HCT116 (cell line): Measurements from ENCODE around the gene WNK2. TPM values are rescaled to one million over a fixed set of nuclear protein-coding genes. Genes with fewer than 3 reads are reported as not detected.
"Not testable (repeated sequence)": the region's sequence is repeated elsewhere in the genome, so short reads cannot be mapped to it uniquely, and the experiment has no call there.

ENCODE experiments used
- ATAC-seq: fragments of 200-7000 bp; cut with Tn5 transposase; 2 replicates; pipeline ENCODE4 v1.9.1; 2020; ENCODE audit warnings: mild to moderate bottlenecking, moderate library complexity
- BruUV-seq: library from RNA; stranded (reverse); fragments of 400-500 nt; replicated peaks from 2 replicates; lab custom pipeline; 2021; lab: Mats Ljungman, UMichigan
- CTCF ChIA-PET: fragments of 300-600 bp; sonication (Branson Sonifier 250); formaldehyde crosslinking; loops from one replicate; lab custom pipeline; 2021; ENCODE audit warnings: antibody characterized with exemption; lab: Charles Lee
- POLR2A ChIA-PET: fragments of 300-600, 350-600 bp; sonication (Branson Sonifier 250); formaldehyde crosslinking; loops from one replicate; lab custom pipeline; 2021; ENCODE audit warnings: antibody characterized with exemption; lab: Charles Lee
- RAD21 ChIA-PET, 2 experiments: fragments of 300-600 bp; sonication (Branson Sonifier 250); formaldehyde crosslinking; loops; one replicate each; lab custom pipeline; 2023; ENCODE audit warnings: low total read pairs in 2 of 2; ENCODE audit not compliant: uncharacterized antibody in 2 of 2, unreplicated experiment in 2 of 2, low non-redundant PET in 1 of 2; lab: Charles Lee
- DNase-seq: peaks from one replicate; pipeline ENCODE4 v3.0.0-alpha.2; 2010; ENCODE audit warnings: low read depth, low spot score
- H2AFZ ChIP-seq: fragments of 200-600 bp; shearing (Covaris generic), sonication (generic); 2 replicates; pipeline ENCODE4 v1.6.1; 2017; ENCODE audit warnings: low read depth, mixed run types, mixed read lengths, antibody characterized with exemption, low read length; ENCODE audit not compliant: poor library complexity, severe bottlenecking
- H3K27ac ChIP-seq: 2 replicates; pipeline ENCODE4 v1.5.1; 2012; ENCODE audit warnings: low read depth, low read length
- H3K27me3 ChIP-seq: fragments of 200-600 bp; sonication (generic); 2 replicates; pipeline ENCODE4 v1.6.1; 2016; ENCODE audit warnings: mixed run types, low read length, mixed read lengths; ENCODE audit not compliant: insufficient read depth
- H3K36me3 ChIP-seq, 2 experiments: fragments of 200-500 bp in 1 of 2; fragments of 200-600 bp in 1 of 2; sonication (Bioruptor generic) in 1 of 2; sonication (generic) in 1 of 2; 2 replicates each; pipeline versions ENCODE4 v1.5.1 to v1.6.1; 2014 to 2016; ENCODE audit warnings: low read length in 2 of 2, inconsistent platforms in 1 of 2, mixed read lengths in 1 of 2, mixed run types in 1 of 2; ENCODE audit not compliant: insufficient read depth in 2 of 2, control insufficient read depth in 1 of 2
- H3K4me1 ChIP-seq, 2 experiments: fragments of 200-600 bp in 1 of 2; sonication (generic) in 1 of 2; 2 replicates each; pipeline versions ENCODE4 v1.5.1 to v1.6.1; 2012 to 2017; ENCODE audit warnings: low read length in 2 of 2, inconsistent platforms in 1 of 2, mild to moderate bottlenecking in 1 of 2, mixed read lengths in 1 of 2, mixed run types in 1 of 2, moderate library complexity in 1 of 2; ENCODE audit not compliant: insufficient read depth in 2 of 2, control insufficient read depth in 1 of 2
- H3K4me2 ChIP-seq: fragments of 200-600 bp; sonication (generic); 2 replicates; pipeline ENCODE4 v1.6.1; 2017; ENCODE audit warnings: mixed run types, low read length, mixed read lengths
- H3K4me3 ChIP-seq, 2 experiments: fragments of 200-600 bp in 1 of 2; sonication (generic) in 1 of 2; replicated peaks in 1 of 2; 2 replicates each; pipeline ENCODE4 v1.5.1; 2011 to 2016; ENCODE audit warnings: low read length in 2 of 2, control low read depth in 1 of 2, low read depth in 1 of 2, mild to moderate bottlenecking in 1 of 2, mixed read lengths in 1 of 2, mixed run types in 1 of 2
- H3K79me2 ChIP-seq: fragments of 200-600 bp; sonication (generic); 2 replicates; pipeline ENCODE4 v1.6.1; 2017; ENCODE audit warnings: mild to moderate bottlenecking, mixed run types, low read length, moderate library complexity, mixed read lengths; ENCODE audit not compliant: insufficient read depth
- H3K9ac ChIP-seq: fragments of 200-600 bp; sonication (generic); 2 replicates; pipeline ENCODE4 v1.6.1; 2016; ENCODE audit warnings: low read length, mixed read lengths
- H3K9me2 ChIP-seq: fragments of 200-600 bp; sonication (generic), shearing (Covaris generic); 2 replicates; pipeline ENCODE4 v1.6.1; 2017; ENCODE audit warnings: mixed run types, mild to moderate bottlenecking, moderate library complexity; ENCODE audit not compliant: insufficient read depth
- H3K9me3 ChIP-seq, 2 experiments: fragments of 200-500 bp in 1 of 2; fragments of 200-600 bp in 1 of 2; sonication (Bioruptor generic) in 1 of 2; sonication (generic) in 1 of 2; 2 replicates each; pipeline ENCODE4 v1.6.1; 2014 to 2017; ENCODE audit warnings: low read length in 2 of 2, mixed read lengths in 2 of 2, inconsistent platforms in 1 of 2, low read depth in 1 of 2, mild to moderate bottlenecking in 1 of 2, mixed run types in 1 of 2, moderate library complexity in 1 of 2; ENCODE audit not compliant: control insufficient read depth in 1 of 2, insufficient read depth in 1 of 2
- H4K20me1 ChIP-seq: fragments of 200-600 bp; sonication (generic), shearing (Covaris generic); 2 replicates; pipeline ENCODE4 v1.6.1; 2017; ENCODE audit warnings: mixed run types, mild to moderate bottlenecking, moderate library complexity; ENCODE audit not compliant: insufficient read depth
- EGR1 ChIP-seq: IDR thresholded peaks from 2 replicates; pipeline ENCODE4 v1.6.1; 2012; ENCODE audit warnings: low read depth
- JUND ChIP-seq: IDR thresholded peaks from 2 replicates; pipeline ENCODE4 v1.6.1; 2012
- ZFX ChIP-seq: fragments of 450-650 bp; IDR thresholded peaks from 2 replicates; pipeline ENCODE4 v1.6.1; 2017
- intact Hi-C: fragments of 100-400 bp; cut with micrococcal nuclease; formaldehyde crosslinking; loops from 2 replicates; pipeline ENCODE4 v1.10.0; 2022
- total RNA-seq: library from RNA; stranded (reverse); gene quantifications from one replicate; pipeline ENCODE4 v1.2.1, GENCODE V29; 2021; ENCODE audit not compliant: unreplicated experiment

Gene WNK2
- total RNA-seq, 1 experiment from 2014 or later = 24.4 TPM

- no peaks in the 10 kb centered on the region for H3K36me3 ChIP-seq
- RAD21 ChIA-PET = no interaction called here
- H2AFZ ChIP-seq = no peak overlapping the region
- H3K27ac ChIP-seq = no peak overlapping the region
- no peak for TF ChIP-seq JUND
- no peak for TF ChIP-seq EGR1
- TF ChIP-seq ZFX = no peak
- H3K9ac ChIP-seq = no peak overlapping the region
- intact Hi-C loops = no loop called here
- ATAC-seq = no peak
- no TSS peak for BruUV-seq
- no peaks in the 10 kb centered on the region for H3K27me3 ChIP-seq
- no peaks in the 10 kb centered on the region for H4K20me1 ChIP-seq
- peaks cover 2 to 7% of the 10 kb centered on the region in 2 experiments; a peak in 3 of 4 replicates for H3K4me1 ChIP-seq
- H3K79me2 ChIP-seq = no peaks in the 10 kb centered on the region
- CTCF ChIA-PET = no interaction called here
- H3K9me3 ChIP-seq = no peaks in the 10 kb centered on the region
- POLR2A ChIA-PET = no interaction called here
- H3K9me2 ChIP-seq = no peaks in the 10 kb centered on the region
- no peak overlapping the region for H3K4me2 ChIP-seq
- no peak for DNase-seq
- H3K4me3 ChIP-seq = no peak overlapping the region
Observed at GRCh38 chr9:93250185-93250584, 66.2 kb downstream of the WNK2 start.

- H3K4me3 ChIP-seq, CTCF ChIA-PET, H3K4me2 ChIP-seq, H3K4me1 ChIP-seq, H3K27me3 ChIP-seq, BruUV-seq, H3K36me3 ChIP-seq, H2AFZ ChIP-seq, H3K9me2 ChIP-seq, H3K9ac ChIP-seq, H3K27ac ChIP-seq, intact Hi-C loops, H3K79me2 ChIP-seq, POLR2A ChIA-PET, H3K9me3 ChIP-seq, RAD21 ChIA-PET, ATAC-seq, H4K20me1 ChIP-seq, DNase-seq: not testable (repeated sequence)
Observed at GRCh38 chr9:93251309-93251708, 67.4 kb downstream of the WNK2 start.
